Spinal cord (tissue), 10 donors: Measurements from ENCODE around the gene MTERF4. TPM values are rescaled to one million over a fixed set of nuclear protein-coding genes. Genes with fewer than 3 reads are reported as not detected.

ENCODE experiments used
- DNase-seq, 6 donors: peaks; one replicate each; pipeline versions ENCODE4 v3.0.0 to v3.0.0-alpha.2; 2013 to 2015; ENCODE audit warnings: low spot score in 6 of 6, low read depth in 4 of 6
- H3K27ac ChIP-seq: one replicate; pipeline ENCODE4 v1.5.1; 2013; ENCODE audit warnings: low read depth, low read length, control low read depth
- H3K27me3 ChIP-seq: one replicate; pipeline ENCODE4 v1.6.1; 2013; ENCODE audit warnings: low read length; ENCODE audit not compliant: control insufficient read depth, insufficient read depth
- H3K36me3 ChIP-seq: one replicate; pipeline ENCODE4 v1.6.1; 2013; ENCODE audit warnings: low read length; ENCODE audit not compliant: control insufficient read depth, insufficient read depth
- H3K4me1 ChIP-seq: one replicate; pipeline ENCODE4 v1.6.1; 2013; ENCODE audit warnings: low read length; ENCODE audit not compliant: control insufficient read depth, insufficient read depth
- H3K4me3 ChIP-seq: one replicate; pipeline ENCODE4 v1.5.1; 2013; ENCODE audit warnings: low read depth, low read length, control low read depth
- H3K9me3 ChIP-seq: one replicate; pipeline ENCODE4 v1.6.1; 2013; ENCODE audit warnings: low read length; ENCODE audit not compliant: control insufficient read depth, insufficient read depth
- WGBS: methylation state at CpG from one replicate; pipeline ENCODE4 v1.1.5; 2013; ENCODE audit warnings: missing lambda C conversion rate; ENCODE audit not compliant: insufficient coverage; 5-methylcytosine and 5-hydroxymethylcytosine counted together
- polyA plus RNA-seq, 2 donors: library from polyadenylated mRNA; unstranded; fragments of 120-200 nt; gene quantifications; one replicate each; pipeline ENCODE4 v1.2.1, GENCODE V29; 2013; ENCODE audit not compliant: insufficient read length in 2 of 2
- total RNA-seq, 2 donors: library from RNA; depleted of rRNA in 1 of 2; stranded (reverse); fragments of 120-200 nt in 1 of 2; fragments of >200 nt in 1 of 2; gene quantifications; one replicate each; pipeline versions ENCODE4 v1.2.3 to v1.2.4, GENCODE V29; 2013 to 2014
- donor health status: healthy.

The MTERF4 gene
- total and polyA plus RNA-seq, 4 donors = 41.8 to 68.2 (median 51.5) TPM

GRCh38 chr2:241072151-241072550 is 29.9 kb downstream of the MTERF4 start:
- DNase-seq = no peak
- Histone ChIP-seq H3K4me3 (no peak overlapping the region), H3K36me3 (peaks cover 19% of the 10 kb centered on the region), H3K27me3 (no peaks in the 10 kb centered on the region), H3K27ac (no peak overlapping the region), H3K4me1 (no peaks in the 10 kb centered on the region), H3K9me3 (no peaks in the 10 kb centered on the region)
- WGBS = 91% methylated on average over 9 of the region's 9 CpGs

- WGBS = 78% methylated on average over 16 of the region's 25 CpGs
- Histone ChIP-seq H3K4me1 (no peaks in the 10 kb centered on the region), H3K27ac (no peak overlapping the region), H3K4me3 (no peak overlapping the region), H3K36me3 (peaks cover 21% of the 10 kb centered on the region), H3K9me3 (no peaks in the 10 kb centered on the region), H3K27me3 (no peaks in the 10 kb centered on the region)
- DNase-seq = no peak
Observed at GRCh38 chr2:241071677-241072111, 30.4 kb downstream of the MTERF4 start.

- H3K4me1 ChIP-seq = no peaks in the 10 kb centered on the region
- no peaks in the 10 kb centered on the region for H3K27me3 ChIP-seq
- H3K9me3 ChIP-seq = no peaks in the 10 kb centered on the region
- DNase-seq = no peak
- peaks cover 21% of the 10 kb centered on the region for H3K36me3 ChIP-seq
- no peak overlapping the region for H3K4me3 ChIP-seq
- 78% methylated on average over 17 of the region's 31 CpGs for WGBS
- H3K27ac ChIP-seq = no peak overlapping the region
Observed at GRCh38 chr2:241070811-241071676, 31.0 kb downstream of the MTERF4 start.

GRCh38 chr2:241070361-241070760 is 31.7 kb downstream of the MTERF4 start:
- Histone ChIP-seq H3K27me3 (no peaks in the 10 kb centered on the region), H3K4me1 (no peaks in the 10 kb centered on the region), H3K36me3 (peaks cover 21% of the 10 kb centered on the region), H3K27ac (no peak overlapping the region), H3K9me3 (no peaks in the 10 kb centered on the region), H3K4me3 (no peak overlapping the region)
- 88% methylated on average over 13 of the region's 13 CpGs for WGBS
- no peak for DNase-seq

- Histone ChIP-seq H3K36me3 (peaks cover 16% of the 10 kb centered on the region), H3K9me3 (no peaks in the 10 kb centered on the region), H3K27me3 (no peaks in the 10 kb centered on the region), H3K27ac (no peak overlapping the region), H3K4me1 (no peaks in the 10 kb centered on the region), H3K4me3 (no peak overlapping the region)
- DNase-seq = no peak
- 82% methylated on average over 22 of the region's 26 CpGs for WGBS
Observed at GRCh38 chr2:241069821-241070281, 32.2 kb downstream of the MTERF4 start.

GRCh38 chr2:241068942-241069810 is 32.9 kb downstream of the MTERF4 start:
- Histone ChIP-seq H3K4me1 (no peaks in the 10 kb centered on the region), H3K27ac (no peak overlapping the region), H3K4me3 (no peak overlapping the region), H3K9me3 (no peaks in the 10 kb centered on the region), H3K36me3 (peaks cover 14% of the 10 kb centered on the region), H3K27me3 (peaks cover 3% of the 10 kb centered on the region)
- 82% methylated on average over 28 of the region's 28 CpGs for WGBS
- no peak for DNase-seq

GRCh38 chr2:241068136-241068941 is 33.7 kb downstream of the MTERF4 start:
- no peak for DNase-seq
- 87% methylated on average over 25 of the region's 25 CpGs for WGBS

GRCh38 chr2:241067501-241068135 is 34.5 kb downstream of the MTERF4 start:
- no peak overlapping the region for H3K27ac ChIP-seq
- DNase-seq = no peak
- peaks cover 9% of the 10 kb centered on the region for H3K36me3 ChIP-seq
- H3K4me3 ChIP-seq = no peak overlapping the region
- H3K4me1 ChIP-seq = peaks cover 11% of the 10 kb centered on the region
- H3K27me3 ChIP-seq = peaks cover 3% of the 10 kb centered on the region
- H3K9me3 ChIP-seq = no peaks in the 10 kb centered on the region
- WGBS = 90% methylated on average over 21 of the region's 21 CpGs

More at GRCh38 chr2:241068136-241068941, 33.7 kb downstream of the MTERF4 start:
- Histone ChIP-seq H3K36me3 (peaks cover 12% of the 10 kb centered on the region), H3K4me3 (no peak overlapping the region), H3K27me3 (peaks cover 3% of the 10 kb centered on the region), H3K27ac (no peak overlapping the region), H3K4me1 (peaks cover 6% of the 10 kb centered on the region), H3K9me3 (no peaks in the 10 kb centered on the region)
